ENCODE data around the gene PSMB11. TPM values are rescaled to one million over a fixed set of nuclear protein-coding genes. Genes with fewer than 3 reads are reported as not detected.

Gene PSMB11
- total and polyA plus RNA-seq, 2 donors (not counting 1 experiment from before 2014, with no cell fraction given), result not detected

GRCh38 chr14:23045419-23046357, 3.7 kb downstream of the PSMB11 start:
- no peak for TF ChIP-seq EZH2 (IDR thresholded peaks at IDR 0.05; ENCODE audit: borderline replicate concordance, insufficient read depth, low read depth, low read length, poor library complexity, severe bottlenecking)
- TF ChIP-seq, protein P1, sequence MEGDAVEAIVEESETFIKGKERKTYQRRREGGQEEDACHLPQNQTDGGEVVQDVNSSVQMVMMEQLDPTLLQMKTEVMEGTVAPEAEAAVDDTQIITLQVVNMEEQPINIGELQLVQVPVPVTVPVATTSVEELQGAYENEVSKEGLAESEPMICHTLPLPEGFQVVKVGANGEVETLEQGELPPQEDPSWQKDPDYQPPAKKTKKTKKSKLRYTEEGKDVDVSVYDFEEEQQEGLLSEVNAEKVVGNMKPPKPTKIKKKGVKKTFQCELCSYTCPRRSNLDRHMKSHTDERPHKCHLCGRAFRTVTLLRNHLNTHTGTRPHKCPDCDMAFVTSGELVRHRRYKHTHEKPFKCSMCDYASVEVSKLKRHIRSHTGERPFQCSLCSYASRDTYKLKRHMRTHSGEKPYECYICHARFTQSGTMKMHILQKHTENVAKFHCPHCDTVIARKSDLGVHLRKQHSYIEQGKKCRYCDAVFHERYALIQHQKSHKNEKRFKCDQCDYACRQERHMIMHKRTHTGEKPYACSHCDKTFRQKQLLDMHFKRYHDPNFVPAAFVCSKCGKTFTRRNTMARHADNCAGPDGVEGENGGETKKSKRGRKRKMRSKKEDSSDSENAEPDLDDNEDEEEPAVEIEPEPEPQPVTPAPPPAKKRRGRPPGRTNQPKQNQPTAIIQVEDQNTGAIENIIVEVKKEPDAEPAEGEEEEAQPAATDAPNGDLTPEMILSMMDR (IDR thresholded peaks at IDR 0.05), result no peak
- Histone ChIP-seq H3K36me3 (replicated peaks in 1 of 2; ENCODE audit: control extremely low read depth in 1 of 2, control insufficient read depth in 1 of 2, extremely low read depth in 1 of 2, insufficient read depth in 2 of 2, low read length in 1 of 2) (no peaks in the 10 kb centered on the region), H3K4me3 (ENCODE audit: control extremely low read depth in 1 of 5, extremely low read depth in 1 of 5, insufficient read depth in 1 of 5, low read depth in 2 of 5, low read length in 4 of 5) (no peak overlapping the region), H3K79me2 (ENCODE audit: control insufficient read depth, insufficient read depth, low read length) (no peaks in the 10 kb centered on the region), H3K9me3 (ENCODE audit: control extremely low read depth in 1 of 3, control insufficient read depth in 2 of 3, insufficient read depth in 1 of 3, low read length in 2 of 3) (no peaks in the 10 kb centered on the region), H4K20me1 (ENCODE audit: control insufficient read depth, insufficient read depth, low read length, poor library complexity, severe bottlenecking) (no peaks in the 10 kb centered on the region), H3K27me3 (replicated peaks in 1 of 4; ENCODE audit: control extremely low read depth in 1 of 4, control insufficient read depth in 3 of 4, insufficient read depth in 4 of 4, low read length in 3 of 4) (peaks cover 0 to 4% (median 0%) of the 10 kb centered on the region in 4 experiments), H3K9ac (ENCODE audit: low read length) (no peak overlapping the region), H3K4me1 (ENCODE audit: control insufficient read depth in 2 of 2, insufficient read depth in 2 of 2, low read length in 2 of 2) (no peaks in the 10 kb centered on the region), H3K4me2 (replicated peaks; ENCODE audit: low read depth, low read length, poor library complexity, severe bottlenecking) (no peak overlapping the region), H2AFZ (ENCODE audit: insufficient read depth, low read depth, low read length, poor library complexity, severe bottlenecking) (no peak overlapping the region), H3K27ac (ENCODE audit: low read length in 2 of 2) (no peak overlapping the region)
- ChIA-PET POLR2A (no interaction called here), CTCF (interaction anchor here (1.0 kb wide), 1 partner anchor 512 kb away, joined by 5 read pairs; no protein-coding TSS in a partner anchor)
- H3K4me3 Mint-ChIP-seq, result no peak overlapping the region
- WGBS (ENCODE audit: insufficient coverage), result 87% methylated on average over 10 of the region's 13 CpGs
- H3K27me3 Mint-ChIP-seq, result no peaks in the 10 kb centered on the region
- ATAC-seq (ENCODE audit: low read depth) (no peak), DNase-seq (no peak)
- H3K4me1 Mint-ChIP-seq, result no peaks in the 10 kb centered on the region
- no peak overlapping the region for H3K27ac Mint-ChIP-seq
- intact Hi-C loops (cut with micrococcal nuclease), result no loop called here
- H3K9me3 Mint-ChIP-seq (ENCODE audit: insufficient read depth), result no peaks in the 10 kb centered on the region
